AML-193 (cell line): ENCODE results near the gene SOBP.
A peak's percentile ranks its signal among the peaks of the same experiment; 100 is the strongest.
"Not testable (repeated sequence)": the region's sequence is repeated elsewhere in the genome, so short reads cannot be mapped to it uniquely, and the experiment has no call there.

Source experiments
- DNase-seq, 2 experiments: peaks; one replicate each; lab custom pipeline; 2025; lab: John Stamatoyannopoulos, UW

Gene SOBP, protein sequence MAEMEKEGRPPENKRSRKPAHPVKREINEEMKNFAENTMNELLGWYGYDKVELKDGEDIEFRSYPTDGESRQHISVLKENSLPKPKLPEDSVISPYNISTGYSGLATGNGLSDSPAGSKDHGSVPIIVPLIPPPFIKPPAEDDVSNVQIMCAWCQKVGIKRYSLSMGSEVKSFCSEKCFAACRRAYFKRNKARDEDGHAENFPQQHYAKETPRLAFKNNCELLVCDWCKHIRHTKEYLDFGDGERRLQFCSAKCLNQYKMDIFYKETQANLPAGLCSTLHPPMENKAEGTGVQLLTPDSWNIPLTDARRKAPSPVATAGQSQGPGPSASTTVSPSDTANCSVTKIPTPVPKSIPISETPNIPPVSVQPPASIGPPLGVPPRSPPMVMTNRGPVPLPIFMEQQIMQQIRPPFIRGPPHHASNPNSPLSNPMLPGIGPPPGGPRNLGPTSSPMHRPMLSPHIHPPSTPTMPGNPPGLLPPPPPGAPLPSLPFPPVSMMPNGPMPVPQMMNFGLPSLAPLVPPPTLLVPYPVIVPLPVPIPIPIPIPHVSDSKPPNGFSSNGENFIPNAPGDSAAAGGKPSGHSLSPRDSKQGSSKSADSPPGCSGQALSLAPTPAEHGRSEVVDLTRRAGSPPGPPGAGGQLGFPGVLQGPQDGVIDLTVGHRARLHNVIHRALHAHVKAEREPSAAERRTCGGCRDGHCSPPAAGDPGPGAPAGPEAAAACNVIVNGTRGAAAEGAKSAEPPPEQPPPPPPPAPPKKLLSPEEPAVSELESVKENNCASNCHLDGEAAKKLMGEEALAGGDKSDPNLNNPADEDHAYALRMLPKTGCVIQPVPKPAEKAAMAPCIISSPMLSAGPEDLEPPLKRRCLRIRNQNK

DNA sequence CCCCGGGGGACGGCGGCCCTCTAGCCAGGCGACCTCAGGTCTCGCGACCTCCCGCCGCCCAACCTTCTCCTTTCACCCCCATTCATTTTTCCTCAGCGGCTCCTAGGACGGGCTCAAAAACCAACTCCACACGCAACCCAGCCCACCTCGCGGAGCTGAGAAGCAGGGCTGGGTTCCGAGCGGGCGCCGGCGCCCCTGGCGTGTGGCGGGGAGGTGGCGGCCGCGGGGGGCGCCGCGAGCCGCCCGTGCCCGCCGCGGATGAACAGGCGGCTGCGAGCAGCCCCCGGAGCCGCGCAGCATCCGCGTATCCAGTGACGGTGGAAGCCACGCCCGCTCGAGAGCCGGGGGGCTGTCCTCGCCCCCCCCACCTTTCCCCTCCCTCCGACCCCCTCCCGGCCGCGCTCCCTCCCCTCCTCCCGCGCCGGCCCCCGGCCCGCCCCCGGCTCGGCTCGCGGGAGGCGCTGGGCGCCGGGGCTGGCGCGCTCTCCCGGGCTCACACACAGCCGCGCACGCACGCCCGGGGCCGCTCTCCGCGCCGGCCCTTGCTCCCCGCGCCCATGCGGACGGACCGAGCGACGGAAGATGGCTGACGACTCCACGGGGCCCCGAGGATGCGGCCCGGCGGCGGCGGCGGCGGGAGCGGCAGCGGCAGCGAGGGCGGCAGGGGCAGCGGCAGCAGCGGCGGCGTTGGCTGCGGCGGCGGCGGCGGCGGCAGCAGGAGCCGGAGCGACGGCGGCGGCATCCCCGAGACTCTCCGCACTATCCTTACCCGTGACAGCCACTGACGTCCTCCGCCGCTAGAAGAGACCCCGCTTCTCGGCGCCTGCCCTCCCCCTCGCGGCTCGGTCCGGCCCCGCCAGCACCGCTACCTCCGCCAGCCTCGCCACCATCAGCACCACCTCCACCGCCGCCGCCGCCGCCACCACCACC is at the start of gene SOBP:
TSS of gene SOBP (plus strand) at position 482 of the 930 bp plus-strand sequence. CDS start 500 bp downstream, outside the sequence.
- no peak for DNase-seq

DNA sequence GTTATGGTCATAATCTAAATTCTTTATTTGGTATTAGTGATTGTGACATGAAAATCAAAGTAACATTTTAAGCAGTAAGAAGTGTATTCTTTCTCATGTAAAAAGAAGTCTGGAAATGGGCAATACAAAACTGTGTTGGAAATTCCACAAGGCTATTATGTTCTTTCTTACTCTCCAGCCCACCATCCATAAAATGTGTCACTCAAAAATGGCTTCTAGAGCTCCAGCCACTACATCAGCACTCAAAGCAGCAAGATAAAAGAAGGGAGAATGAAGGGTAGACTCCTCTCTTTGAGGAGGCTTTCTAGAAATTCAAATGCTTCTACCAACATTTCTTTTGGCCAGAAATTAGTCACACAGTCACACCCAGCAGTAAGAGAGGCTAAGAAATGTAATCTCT is 49.0 kb upstream of the SOBP start:
- no peak for DNase-seq

DNA sequence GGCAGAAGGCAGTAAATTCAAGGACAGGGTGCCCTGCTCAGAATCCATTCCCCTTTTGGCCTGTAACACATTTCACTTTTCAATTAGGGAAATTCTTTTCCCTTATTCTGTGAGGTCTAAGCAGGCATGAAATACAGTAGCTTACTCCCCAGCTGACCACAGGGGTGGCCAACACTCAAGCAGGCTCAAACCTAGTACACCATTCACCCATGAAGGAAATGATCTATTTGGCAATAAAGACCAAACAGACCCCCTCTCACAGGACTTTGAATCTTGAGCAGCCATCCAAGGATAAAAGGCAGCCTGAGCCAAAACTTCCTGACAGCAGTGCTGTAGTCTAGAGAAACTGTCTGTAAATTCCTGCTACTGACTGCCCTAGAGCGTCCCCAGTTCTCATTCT is 48.2 kb upstream of the SOBP start:
- DNase-seq, result no peak

DNA sequence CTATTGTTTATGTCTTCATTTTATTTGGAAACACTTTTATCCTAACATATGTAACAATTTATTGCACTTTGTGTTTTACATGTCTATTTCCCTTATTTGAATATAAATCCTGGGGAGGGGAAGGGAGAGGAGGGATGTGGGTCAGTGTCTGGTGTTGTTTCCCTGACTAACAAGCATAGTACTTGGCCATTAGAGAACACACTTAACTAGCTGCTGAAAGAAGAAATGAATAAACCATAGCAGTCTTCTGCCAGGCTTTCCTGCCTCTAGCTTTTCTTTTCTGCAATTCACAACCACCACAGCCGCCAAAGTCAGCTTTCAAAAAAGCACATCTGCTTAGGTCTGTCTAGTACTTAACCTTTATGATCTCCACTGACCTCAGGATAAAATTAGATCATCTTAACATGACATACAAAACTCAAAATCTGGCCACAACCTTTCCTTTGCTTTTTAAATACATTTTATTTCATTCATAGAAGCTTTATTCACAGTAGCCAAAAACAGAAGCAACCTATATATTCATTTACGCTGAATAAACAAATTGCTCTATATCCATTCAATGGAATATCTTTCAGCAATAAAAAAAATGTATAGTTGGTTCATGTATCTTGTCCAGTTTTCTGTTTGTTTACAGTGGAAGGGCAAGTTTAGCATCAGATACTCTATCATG is 46.8 kb upstream of the SOBP start:
- DNase-seq, result no peak

DNA sequence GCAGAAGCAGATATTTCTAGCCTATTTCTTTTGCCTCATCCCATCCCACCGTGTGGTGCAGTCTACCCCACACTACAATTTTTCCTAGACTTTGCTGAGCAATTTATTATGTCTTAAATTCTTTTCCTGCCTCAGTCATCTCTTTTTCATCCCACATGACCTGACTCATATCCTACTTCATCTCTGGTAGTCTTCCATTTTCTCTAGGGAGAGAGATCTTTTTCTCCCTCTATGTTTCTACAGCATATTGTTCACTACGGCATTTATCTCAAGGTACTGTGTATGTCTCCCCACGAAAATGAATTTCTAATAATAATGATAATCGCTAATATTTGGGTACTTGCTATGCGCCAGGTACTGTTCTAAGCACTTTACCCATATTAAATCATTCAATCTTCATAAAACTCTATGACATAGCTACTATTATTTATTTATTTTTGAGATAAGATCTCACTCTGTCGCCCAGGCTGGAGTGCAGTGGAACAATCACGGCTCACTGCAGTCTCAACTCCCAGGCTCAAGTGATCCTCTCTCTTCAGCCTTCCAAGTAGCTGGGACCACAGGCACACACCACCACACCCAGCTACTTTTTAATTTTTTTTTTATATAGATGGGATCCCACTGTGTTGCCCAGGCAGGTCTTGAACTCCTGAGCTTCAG is 46.2 kb upstream of the SOBP start:
- no peak for DNase-seq

DNA sequence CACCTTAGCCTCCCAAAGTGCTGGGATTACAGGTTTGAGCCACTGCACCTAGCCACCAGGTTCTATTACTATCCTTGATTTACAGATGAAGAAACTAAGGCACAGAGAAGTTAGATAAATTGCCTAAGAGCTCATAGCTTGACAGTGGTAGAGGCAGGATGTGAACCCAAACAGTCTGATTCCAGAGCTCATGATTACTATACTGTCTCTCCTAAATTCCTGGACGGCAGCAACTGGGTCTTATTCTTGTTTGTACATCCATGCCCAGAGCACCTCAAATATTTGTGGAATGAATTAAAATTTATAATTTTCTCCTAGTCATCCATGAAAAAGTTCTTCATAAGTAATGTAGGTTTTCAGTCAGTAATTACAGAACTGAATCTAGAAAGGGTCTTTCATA is 45.6 kb upstream of the SOBP start:
- no peak for DNase-seq

DNA sequence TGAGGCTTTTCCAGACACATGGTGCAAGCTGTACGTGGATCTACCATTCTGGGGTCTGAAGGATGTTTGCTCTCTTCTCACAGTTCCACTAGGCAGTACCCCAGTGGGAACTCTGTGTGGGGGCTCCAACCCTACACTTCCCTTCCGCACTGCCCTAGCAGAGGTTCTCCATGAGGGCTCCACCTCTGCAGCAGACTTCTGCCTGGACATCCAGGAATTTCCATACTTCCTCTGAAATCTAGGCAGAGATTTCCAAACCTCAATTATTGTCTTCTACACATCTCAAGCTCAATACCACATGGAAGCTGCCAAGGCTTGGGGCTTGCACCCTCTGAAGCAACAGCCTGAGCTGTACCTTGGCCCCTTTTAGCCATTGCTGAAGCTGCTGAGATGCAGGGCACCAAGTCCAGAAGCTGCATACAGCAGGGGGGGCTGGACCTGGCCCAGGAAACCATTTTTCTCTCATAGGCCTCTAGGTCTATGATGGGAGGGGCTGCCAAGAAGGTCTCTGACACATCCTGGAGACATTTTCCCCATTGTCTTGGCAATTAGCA is 42.2 kb upstream of the SOBP start:
- no peak for DNase-seq

DNA sequence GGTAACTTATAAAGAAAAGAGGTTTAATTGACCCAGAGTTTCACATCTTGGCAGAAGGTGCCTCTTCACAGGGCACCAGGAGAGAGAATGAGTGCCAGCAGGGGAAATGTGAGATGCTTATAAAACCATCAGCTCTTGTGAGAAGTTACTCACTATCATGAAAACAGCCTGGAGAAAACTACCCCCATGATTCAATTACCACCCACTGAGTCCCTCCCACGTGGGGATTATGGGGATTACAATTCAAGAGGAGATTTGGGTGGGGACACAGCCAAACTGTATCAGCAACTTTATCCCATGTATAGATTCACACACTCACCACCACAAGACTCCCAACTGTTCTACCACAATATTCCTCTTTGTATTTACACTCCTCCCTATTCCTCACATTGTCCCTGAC is 41.1 kb upstream of the SOBP start:
- no peak for DNase-seq

DNA sequence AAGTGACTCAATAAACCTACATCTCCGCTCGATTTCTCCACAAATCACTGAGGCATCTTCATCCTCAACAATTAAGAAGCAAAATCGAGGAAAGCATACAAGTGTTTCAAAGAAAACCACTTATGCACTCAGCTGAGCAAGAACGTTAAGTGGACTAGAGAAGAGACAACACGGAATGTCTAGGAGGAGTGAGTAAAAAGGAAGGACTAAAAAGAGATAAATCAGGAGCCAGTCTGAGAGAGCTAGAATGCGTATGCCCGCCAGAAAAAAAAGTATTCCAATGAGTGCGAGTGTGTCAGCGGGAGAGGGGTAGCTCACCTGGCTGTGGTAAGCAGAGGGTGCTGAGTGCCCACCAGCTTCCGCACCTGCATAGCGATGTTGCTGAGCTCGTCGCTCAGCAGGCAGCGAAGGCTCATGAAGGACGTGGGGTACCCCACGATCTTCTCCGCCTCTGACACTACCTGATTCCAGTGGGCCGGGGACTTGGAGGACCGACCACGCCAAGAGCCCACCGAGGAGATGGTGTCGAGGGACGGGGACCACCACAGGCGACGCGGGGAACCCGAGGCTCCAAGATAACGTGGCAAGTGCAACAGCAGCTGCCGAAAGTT is 31.1 kb upstream of the SOBP start:
- no peak for DNase-seq

DNA sequence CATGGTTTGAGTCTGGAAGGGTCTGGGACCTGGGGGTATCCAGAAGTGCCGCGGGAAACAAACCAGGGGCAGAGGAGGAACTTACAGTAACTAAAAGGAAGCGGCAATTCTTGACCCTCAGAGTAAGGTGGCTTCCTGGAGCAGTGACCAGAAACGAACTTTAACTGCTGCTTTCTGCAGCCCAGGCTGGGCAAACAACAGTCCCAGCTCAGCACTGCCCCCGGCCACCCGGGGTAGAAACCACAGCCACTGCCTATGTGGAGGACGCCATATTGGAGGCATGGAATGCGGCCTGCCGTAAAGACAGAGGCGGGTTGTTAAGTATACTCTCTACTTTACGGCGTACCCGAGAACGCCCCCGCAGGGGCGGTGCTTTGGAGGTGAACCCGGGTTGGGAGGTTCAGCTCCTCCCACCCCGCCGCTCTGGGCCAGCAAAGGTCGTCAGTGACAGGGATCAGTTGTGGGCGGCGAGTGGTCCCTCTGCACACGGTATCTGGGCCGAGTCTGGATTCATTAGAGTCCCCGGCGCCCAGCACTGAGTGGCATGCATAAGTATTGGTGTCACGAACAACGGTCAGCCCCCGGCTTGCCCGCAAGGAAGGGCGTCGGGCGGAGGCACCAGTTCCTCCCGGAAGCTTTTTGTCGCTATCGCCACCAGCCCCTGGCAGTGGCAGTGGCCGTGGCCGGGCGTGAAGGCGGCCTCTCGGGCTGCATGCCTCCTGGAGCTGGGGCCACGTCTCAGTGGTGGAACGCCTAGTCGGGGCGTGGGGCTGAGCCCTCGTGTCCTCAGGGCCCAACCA is 30.4 kb upstream of the SOBP start, which contains the start of gene PDSS2:
TSS of gene PDSS2 (minus strand) at position 282 of the 800 bp plus-strand sequence. CDS start at position 3, 279 bp downstream.
- DNase-seq, result peak; percentile 99

DNA sequence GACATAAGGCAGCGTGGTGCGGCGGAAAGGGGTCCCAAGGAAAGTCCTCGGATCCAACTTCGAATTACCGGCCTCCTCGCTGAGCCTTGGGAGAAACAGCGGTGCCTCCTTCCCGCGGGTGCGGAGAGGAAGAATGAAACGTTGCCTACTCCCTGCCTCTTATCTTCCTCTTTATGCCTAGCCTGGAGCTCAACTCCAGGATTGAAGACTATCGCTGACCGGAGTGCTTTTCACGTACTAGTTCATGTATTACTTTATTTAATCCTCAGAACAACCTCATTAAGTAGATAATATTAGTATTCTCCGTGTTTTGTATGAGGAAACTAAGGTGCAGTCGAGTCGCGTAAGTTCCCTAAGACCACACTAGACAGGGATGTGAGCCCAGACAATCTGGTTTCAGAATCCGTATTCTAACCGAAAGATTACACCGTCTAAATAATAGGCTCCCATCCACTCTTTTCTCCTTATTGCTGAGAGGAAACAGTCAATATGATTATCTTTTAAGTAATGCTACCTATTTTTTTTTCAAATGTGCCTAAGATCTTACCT is 29.8 kb upstream of the SOBP start:
- peak; percentile 72 to 81 for DNase-seq

DNA sequence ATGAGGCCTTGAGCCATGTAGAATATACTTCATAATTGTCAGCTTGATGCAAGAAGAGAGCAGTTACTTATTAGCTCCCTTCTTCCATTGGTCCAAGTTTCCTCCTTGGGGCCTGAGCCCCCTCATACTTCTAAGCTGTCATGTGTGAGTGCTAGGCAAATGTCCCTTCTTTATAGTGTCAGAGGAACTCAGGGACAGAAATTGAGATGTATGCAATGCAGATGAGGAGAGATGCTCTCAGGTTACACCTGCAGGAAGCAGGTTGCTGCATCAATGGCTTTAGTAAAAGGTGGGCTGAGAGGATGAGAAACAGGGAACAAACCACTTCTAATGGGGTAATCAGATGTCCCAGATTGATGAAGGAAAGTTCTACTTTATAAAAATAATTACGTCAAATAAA is 23.9 kb upstream of the SOBP start:
- DNase-seq, result no peak

DNA sequence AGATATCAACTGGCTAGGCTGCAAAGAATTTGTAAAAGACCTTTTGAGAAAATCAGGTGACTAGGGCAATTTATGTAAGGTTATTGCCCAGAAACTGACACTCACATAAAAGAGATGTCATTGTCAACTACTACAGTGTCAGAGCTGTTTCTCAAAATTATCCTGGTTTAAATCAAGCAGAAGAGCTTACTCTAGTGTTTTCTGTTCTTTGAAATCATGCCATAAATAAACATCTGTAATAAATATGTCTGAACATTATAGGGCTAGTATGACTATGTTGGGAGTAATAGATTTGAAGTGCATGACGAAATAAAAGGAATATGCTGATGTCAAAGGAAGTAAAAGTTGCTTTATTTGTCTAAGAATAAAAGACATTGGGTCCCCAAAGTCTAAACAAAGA is 19.6 kb upstream of the SOBP start:
- no peak for DNase-seq

DNA sequence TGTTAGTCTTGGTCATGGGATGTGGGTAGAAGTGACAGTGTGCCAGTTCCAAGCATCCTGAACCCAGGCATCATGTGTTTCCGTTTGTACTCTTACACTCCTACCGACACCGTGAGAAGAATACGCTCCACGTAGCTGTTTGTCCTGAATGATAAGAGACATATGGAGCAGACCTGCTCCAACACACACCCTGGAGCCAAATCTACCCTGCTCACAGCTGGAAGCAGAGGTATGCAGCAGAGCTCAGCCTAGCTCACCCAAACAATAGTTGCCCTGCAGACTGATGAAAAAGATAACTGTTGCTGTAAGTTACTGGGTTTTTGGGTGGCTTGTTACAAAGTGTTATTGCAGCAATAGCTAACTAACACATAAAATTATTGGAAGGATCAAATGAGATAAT is 16.3 kb upstream of the SOBP start:
- DNase-seq, result no peak

DNA sequence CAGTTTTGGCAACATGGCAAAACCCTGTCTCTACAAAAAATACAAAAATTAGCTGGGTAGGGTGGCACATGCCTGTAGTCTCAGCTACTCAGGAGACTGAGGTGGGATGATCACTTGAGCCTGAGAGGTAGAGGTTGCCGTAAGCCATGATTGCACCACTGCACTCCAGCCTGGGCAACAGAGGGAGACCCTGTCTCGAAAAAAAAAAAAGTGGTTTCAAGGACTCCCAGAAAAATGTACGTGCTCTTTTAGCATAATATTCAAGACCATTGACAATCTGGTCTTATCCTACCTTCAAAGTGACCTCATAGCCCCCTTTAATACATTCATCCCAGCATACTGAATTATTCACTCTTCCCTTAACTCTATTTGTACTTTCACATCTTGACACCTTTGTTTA is 14.6 kb upstream of the SOBP start:
- not testable (repeated sequence) for DNase-seq

DNA sequence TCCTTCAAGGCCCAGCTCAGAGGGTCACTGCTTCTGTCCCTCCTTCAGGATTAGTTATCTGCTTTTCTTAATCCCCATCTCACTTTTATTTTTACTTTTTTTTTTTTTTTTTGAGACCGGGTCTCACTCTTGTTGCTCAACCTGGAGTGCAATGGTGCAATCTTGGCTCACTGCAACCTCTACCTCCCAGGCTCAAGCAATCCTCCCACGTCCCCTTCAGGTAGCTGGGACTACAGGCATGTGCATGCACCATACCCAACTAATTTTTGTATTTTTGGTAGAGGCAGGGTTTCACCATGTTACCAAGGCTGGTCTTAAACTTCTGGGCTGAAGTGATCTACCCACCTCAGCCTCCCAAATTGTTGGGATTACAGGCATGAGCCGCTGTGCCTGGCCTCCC is 14.1 kb upstream of the SOBP start:
- DNase-seq, result not testable (repeated sequence)

DNA sequence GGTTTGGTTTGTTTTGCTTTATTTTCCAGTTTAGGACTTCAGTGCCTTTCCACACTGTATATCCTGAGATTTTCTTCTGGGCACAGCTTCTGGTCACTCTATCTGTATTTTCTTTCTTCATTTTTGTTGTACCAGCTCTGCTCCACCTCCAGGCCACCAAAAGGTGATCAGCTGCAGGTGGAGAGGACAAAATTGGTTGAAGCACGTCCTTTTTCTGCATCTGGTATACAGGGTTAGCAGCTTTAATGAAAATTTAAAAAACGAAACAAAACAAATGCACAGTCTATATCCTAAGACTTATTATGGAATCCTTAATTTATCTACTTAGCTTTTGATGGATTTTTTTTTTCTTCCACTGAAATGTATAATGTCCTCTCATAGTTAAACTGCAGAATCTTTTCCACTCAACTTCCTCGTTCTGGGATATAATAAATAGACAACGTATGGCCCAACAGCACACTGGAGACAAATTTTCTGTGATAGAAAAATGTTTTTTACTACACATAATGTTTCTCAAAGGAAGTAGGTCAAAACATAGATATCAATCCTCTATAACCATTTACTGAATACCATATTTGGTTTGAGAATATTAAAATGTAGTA is 10.7 kb upstream of the SOBP start:
- no peak for DNase-seq

DNA sequence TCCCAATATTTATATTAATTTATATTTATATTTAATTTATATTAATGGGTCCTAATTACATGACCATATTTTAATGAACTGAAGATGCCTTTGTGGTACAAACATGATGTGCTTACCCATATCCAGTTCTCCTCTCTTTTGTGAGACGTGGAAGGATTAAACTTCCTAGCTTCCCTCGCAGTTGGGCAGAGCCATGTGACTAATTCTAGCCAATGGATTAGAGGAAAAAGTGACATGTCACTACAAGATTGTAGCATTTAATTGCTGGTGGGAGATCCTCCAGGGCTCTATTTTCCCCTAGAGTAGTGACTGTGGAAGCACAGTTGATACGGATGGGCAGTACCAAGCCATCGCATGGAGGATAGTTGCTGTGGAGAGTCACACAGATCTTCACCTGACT is 4.8 kb upstream of the SOBP start:
- no peak for DNase-seq
